ENCODE results near the gene PRSS38. TPM values are rescaled to one million over a fixed set of nuclear protein-coding genes. Genes with fewer than 3 reads are reported as not detected.
A peak's percentile ranks its signal among the peaks of the same experiment; 100 is the strongest.

The PRSS38 gene
- total RNA-seq, 2 experiments from 2014 or later = not detected

DNA sequence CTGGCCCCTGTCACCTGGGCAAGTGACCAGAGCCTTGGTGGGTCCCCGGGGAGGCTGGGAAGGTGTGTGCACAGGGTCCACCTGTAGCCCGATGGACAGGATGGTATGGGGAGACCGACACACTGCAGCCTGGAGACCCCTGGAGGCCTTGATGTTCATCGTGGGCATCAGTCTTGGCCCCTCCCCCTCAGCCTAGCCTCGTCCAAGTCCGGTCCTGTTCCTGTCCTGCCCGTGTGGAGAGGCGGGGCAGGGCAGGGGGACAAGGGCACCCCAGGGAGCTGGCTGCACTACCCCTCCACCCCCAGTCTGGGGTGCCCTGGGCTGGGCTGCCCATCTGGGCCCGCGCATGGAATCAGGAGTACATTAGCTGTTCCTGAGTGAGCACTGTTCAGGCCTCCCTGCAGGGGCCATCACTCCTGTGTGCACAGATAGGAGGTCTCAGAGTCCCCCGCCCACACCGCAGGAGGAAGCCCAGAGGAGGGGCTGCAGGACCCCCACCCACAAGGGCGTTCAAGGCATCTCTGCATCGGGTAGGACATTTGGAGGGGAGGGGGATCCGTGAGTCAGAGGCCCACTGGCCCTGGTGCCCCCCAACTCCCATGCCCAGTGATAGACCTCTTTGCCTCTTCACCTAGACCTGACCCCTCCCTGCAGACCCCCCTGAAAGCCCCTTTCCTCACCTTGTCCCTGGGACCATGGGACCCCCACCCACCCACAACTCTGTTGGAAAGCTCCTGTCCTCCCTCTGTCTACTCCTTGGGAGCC lies 69.1 kb downstream of the PRSS38 start:
- TF ChIP-seq, protein P1, sequence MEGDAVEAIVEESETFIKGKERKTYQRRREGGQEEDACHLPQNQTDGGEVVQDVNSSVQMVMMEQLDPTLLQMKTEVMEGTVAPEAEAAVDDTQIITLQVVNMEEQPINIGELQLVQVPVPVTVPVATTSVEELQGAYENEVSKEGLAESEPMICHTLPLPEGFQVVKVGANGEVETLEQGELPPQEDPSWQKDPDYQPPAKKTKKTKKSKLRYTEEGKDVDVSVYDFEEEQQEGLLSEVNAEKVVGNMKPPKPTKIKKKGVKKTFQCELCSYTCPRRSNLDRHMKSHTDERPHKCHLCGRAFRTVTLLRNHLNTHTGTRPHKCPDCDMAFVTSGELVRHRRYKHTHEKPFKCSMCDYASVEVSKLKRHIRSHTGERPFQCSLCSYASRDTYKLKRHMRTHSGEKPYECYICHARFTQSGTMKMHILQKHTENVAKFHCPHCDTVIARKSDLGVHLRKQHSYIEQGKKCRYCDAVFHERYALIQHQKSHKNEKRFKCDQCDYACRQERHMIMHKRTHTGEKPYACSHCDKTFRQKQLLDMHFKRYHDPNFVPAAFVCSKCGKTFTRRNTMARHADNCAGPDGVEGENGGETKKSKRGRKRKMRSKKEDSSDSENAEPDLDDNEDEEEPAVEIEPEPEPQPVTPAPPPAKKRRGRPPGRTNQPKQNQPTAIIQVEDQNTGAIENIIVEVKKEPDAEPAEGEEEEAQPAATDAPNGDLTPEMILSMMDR (IDR thresholded peaks at IDR 0.05) = no peak
- peaks cover 65% of the 10 kb centered on the region for H3K4me1 ChIP-seq (ENCODE audit: insufficient read depth, low read length)
- peaks cover 40% of the 10 kb centered on the region for H3K4me1 Mint-ChIP-seq (ENCODE audit: low read depth)
- H3K27ac Mint-ChIP-seq = peak overlapping the region; percentile 96
- DNase-seq (peak in 2 of 14 experiments; percentile 19 to 32), ATAC-seq (ENCODE audit: poor library complexity) (no peak)
- no peak overlapping the region for H3K4me3 Mint-ChIP-seq
- no peak overlapping the region for H3K4me3 ChIP-seq (ENCODE audit: low read length)
- H3K36me3 ChIP-seq (ENCODE audit: insufficient read depth, low read length) = no peaks in the 10 kb centered on the region
- H3K27me3 Mint-ChIP-seq = no peaks in the 10 kb centered on the region
- ChIA-PET CTCF (interaction anchor here (1.0 kb wide), 1 partner anchor 69 kb away, joined by 3 read pairs; no protein-coding TSS in a partner anchor), POLR2A (interaction anchor here (0.8 to 1.1 kb wide), 2 partner anchors 14 to 37 kb away, joined by 3 to 5 read pairs; no protein-coding TSS in a partner anchor)
- H3K9me3 Mint-ChIP-seq = no peaks in the 10 kb centered on the region
- H3K9me3 ChIP-seq (ENCODE audit: control insufficient read depth in 1 of 2, insufficient read depth in 1 of 2, low read length in 2 of 2) = peaks cover 0 to 5% of the 10 kb centered on the region in 2 experiments
- no peaks in the 10 kb centered on the region for H3K36me3 Mint-ChIP-seq (ENCODE audit: low read depth)
- H3K27ac ChIP-seq (ENCODE audit: low read depth in 1 of 2, low read length in 2 of 2) = peak overlapping the region in 1 of 2 donors; percentile 22
- H3K27me3 ChIP-seq (ENCODE audit: control insufficient read depth in 1 of 2, insufficient read depth in 2 of 2, low read length in 2 of 2) = no peaks in the 10 kb centered on the region
- intact Hi-C loops (cut with DNase I, micrococcal nuclease) = loop anchor here in 1 of 2 experiments (5.0 to 10.0 kb wide), 4 partner anchors 97 to 770 kb away; partner anchors contain the start of genes JMJD4 and SNAP47

DNA sequence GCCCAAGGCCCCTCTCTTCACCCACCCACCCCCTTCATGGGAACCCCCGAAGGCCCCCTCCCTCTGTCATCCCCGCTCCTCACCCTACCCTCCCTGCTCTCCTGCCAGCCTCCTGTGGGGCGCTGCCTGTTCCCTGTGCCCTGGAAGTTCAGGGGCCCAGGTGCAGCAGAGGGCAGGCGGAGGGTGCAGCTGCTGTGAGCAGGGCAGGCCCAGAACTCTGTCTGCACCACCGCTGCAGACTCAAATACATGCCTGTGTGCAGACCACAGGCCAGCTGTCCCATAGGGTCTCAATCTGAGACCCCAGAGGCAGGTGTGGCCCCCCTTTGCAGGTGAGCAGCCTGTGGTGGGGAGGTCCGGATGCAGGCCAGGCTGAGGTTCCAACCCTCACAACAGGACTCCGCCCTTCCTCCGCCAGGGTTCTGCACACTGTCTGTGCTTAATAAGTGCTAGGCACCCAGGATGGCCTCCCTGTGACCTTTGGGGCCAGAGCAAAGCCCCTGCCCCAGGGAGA lies 69.7 kb downstream of the PRSS38 start:
- Mint-ChIP-seq H3K36me3 (ENCODE audit: low read depth) (no peaks in the 10 kb centered on the region), H3K4me1 (ENCODE audit: low read depth) (peaks cover 40% of the 10 kb centered on the region), H3K27ac (peak overlapping the region; percentile 96), H3K27me3 (no peaks in the 10 kb centered on the region), H3K9me3 (no peaks in the 10 kb centered on the region), H3K4me3 (peak overlapping the region; percentile 81)
- no peaks in the 10 kb centered on the region for H3K36me3 ChIP-seq (ENCODE audit: insufficient read depth, low read length)
- DNase-seq (peak in 12 of 14 experiments; percentile 22 to 73 (median 44)), ATAC-seq (ENCODE audit: poor library complexity) (peak; percentile 66)
- peaks cover 66% of the 10 kb centered on the region for H3K4me1 ChIP-seq (ENCODE audit: insufficient read depth, low read length)
- intact Hi-C loops (cut with DNase I, micrococcal nuclease) = loop anchor here in 1 of 2 experiments (5.0 to 10.0 kb wide), 4 partner anchors 98 to 770 kb away; partner anchors contain the start of genes JMJD4 and SNAP47
- ChIA-PET POLR2A (interaction anchor here (0.5 to 0.8 kb wide), 3 partner anchors 36 to 1477 kb away, joined by 3 read pairs; partner anchors contain the start of gene PARP1), CTCF (interaction anchor here (1.0 kb wide), 1 partner anchor 69 kb away, joined by 3 read pairs; no protein-coding TSS in a partner anchor)
- TF ChIP-seq, protein P1 (IDR thresholded peaks at IDR 0.05) = no peak
- H3K27me3 ChIP-seq (ENCODE audit: control insufficient read depth in 1 of 2, insufficient read depth in 2 of 2, low read length in 2 of 2) = no peaks in the 10 kb centered on the region
- H3K27ac ChIP-seq (ENCODE audit: low read depth in 1 of 2, low read length in 2 of 2) = peak overlapping the region; percentile 64 to 72
- H3K4me3 ChIP-seq (ENCODE audit: low read length) = peak overlapping the region; percentile 34
- H3K9me3 ChIP-seq (ENCODE audit: control insufficient read depth in 1 of 2, insufficient read depth in 1 of 2, low read length in 2 of 2) = peaks cover 0 to 5% of the 10 kb centered on the region in 2 experiments

DNA sequence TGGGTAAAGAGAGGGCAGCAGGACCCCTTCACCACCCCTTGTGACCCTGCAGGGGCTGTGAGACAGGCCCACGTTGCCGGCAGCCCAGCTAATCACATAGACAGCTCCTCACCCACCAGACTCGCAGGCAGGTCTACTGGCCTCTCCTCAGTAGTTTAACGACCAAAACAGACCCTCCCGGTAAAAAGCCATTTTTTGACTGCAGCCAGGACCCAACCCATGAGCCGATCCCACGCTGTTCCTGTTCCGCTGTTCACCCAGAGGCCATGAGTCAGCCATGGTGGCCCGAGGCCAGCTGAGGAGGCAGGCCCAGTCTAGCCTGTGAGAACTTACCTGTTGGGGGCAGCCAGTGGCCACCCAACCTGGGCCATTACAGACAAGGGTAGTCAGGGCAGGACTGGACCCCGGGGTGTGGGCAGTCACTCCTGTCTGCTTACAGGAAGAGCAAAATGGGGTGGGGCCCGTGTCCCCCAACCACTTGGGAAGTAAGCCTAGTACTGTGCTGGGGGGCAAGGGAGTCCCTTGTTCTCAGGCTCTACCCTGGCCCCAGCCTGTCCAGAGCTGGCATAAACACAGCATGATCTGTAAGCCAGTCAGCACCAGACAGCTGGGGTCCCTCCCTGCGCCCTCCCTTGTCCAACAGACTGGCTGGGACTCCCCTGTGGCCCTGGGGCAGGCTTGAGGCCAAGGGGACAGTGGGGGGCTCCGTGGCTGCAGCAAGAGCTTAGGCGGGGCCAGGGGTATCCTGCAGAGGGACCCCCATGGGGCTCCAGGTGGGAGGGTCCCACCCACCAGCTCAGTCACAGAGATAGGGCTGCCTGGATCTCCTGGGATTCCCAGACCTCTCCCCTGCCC lies 70.4 kb downstream of the PRSS38 start:
- H3K36me3 Mint-ChIP-seq (ENCODE audit: low read depth) = no peaks in the 10 kb centered on the region
- ATAC-seq (ENCODE audit: poor library complexity) (peak; percentile 29), DNase-seq (peak in 3 of 14 experiments; percentile 34 to 46 (median 35))
- Histone ChIP-seq H3K4me3 (ENCODE audit: low read length) (peak overlapping the region; percentile 34), H3K4me1 (ENCODE audit: insufficient read depth, low read length) (peaks cover 66% of the 10 kb centered on the region), H3K27me3 (ENCODE audit: control insufficient read depth in 1 of 2, insufficient read depth in 2 of 2, low read length in 2 of 2) (no peaks in the 10 kb centered on the region), H3K36me3 (ENCODE audit: insufficient read depth, low read length) (no peaks in the 10 kb centered on the region), H3K9me3 (ENCODE audit: control insufficient read depth in 1 of 2, insufficient read depth in 1 of 2, low read length in 2 of 2) (peaks cover 0 to 5% of the 10 kb centered on the region in 2 experiments), H3K27ac (ENCODE audit: low read depth in 1 of 2, low read length in 2 of 2) (peak overlapping the region; percentile 64 to 72)
- TF ChIP-seq, protein P1 (IDR thresholded peaks at IDR 0.05) = no peak
- POLR2A ChIA-PET = interaction anchor here (0.5 to 0.9 kb wide), 3 partner anchors 16 to 1478 kb away, joined by 3 to 4 read pairs (median 3); partner anchors contain the start of gene PARP1
- CTCF ChIA-PET = no interaction called here
- H3K4me3 Mint-ChIP-seq = peak overlapping the region; percentile 81
- peaks cover 39% of the 10 kb centered on the region for H3K4me1 Mint-ChIP-seq (ENCODE audit: low read depth)
- peak overlapping the region; percentile 96 for H3K27ac Mint-ChIP-seq
- intact Hi-C loops (cut with DNase I, micrococcal nuclease) = loop anchor here in 1 of 2 experiments (5.0 to 10.0 kb wide), 4 partner anchors 99 to 769 kb away; partner anchors contain the start of genes JMJD4 and SNAP47
- H3K27me3 Mint-ChIP-seq = no peaks in the 10 kb centered on the region
- no peaks in the 10 kb centered on the region for H3K9me3 Mint-ChIP-seq

Measured in CD4-positive, alpha-beta T cell (primary cell).